Hepatocyte (in vitro differentiated cells): ENCODE results near the gene POU1F1.

ENCODE experiments used
- EZH2 ChIP-seq: fragments of 200-600 bp; sonication (generic); IDR thresholded peaks from 2 replicates; pipeline ENCODE4 v1.6.1; 2016; ENCODE audit warnings: antibody characterized with exemption, mild to moderate bottlenecking, borderline replicate concordance
- EZH2phosphoT487 ChIP-seq: fragments of 200-600 bp; sonication (generic); IDR thresholded peaks from one replicate; pipeline ENCODE4 v1.6.1; 2018; ENCODE audit warnings: antibody characterized with exemption, mild to moderate bottlenecking, low read depth, moderate library complexity; ENCODE audit not compliant: unreplicated experiment, severe bottlenecking
- TF ChIP-seq, protein P1 (sequence below): fragments of 200-600 bp; sonication (generic); IDR thresholded peaks from 2 replicates; pipeline ENCODE4 v1.5.1; 2016; ENCODE audit warnings: antibody characterized with exemption, mild to moderate bottlenecking; ENCODE audit not compliant: poor library complexity

DNA sequence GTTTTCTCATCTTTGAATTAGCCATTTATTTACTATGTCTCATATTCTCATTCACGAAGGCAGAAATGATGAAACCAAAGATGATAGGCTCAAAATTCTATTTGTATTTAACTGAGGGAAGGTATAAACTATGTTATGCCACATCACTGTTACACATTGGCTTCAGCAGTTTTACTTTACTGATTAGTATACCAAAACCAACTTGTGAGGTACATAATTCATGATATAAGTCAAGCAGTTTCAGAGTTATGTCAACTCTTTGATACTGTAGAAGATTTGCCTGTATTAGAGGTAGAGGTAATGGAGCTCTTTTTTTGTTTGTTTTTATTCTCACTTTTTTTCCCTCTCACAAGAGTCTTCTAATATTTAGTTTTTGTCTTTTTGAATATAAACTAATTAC lies 26.4 kb downstream of the POU1F1 start:
- TF ChIP-seq, protein P1, sequence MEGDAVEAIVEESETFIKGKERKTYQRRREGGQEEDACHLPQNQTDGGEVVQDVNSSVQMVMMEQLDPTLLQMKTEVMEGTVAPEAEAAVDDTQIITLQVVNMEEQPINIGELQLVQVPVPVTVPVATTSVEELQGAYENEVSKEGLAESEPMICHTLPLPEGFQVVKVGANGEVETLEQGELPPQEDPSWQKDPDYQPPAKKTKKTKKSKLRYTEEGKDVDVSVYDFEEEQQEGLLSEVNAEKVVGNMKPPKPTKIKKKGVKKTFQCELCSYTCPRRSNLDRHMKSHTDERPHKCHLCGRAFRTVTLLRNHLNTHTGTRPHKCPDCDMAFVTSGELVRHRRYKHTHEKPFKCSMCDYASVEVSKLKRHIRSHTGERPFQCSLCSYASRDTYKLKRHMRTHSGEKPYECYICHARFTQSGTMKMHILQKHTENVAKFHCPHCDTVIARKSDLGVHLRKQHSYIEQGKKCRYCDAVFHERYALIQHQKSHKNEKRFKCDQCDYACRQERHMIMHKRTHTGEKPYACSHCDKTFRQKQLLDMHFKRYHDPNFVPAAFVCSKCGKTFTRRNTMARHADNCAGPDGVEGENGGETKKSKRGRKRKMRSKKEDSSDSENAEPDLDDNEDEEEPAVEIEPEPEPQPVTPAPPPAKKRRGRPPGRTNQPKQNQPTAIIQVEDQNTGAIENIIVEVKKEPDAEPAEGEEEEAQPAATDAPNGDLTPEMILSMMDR: no peak
- TF ChIP-seq EZH2: no peak
- no peak for TF ChIP-seq EZH2phosphoT487
